H1 (cell line): ENCODE measurements around the gene MAML3. TPM values are rescaled to one million over a fixed set of nuclear protein-coding genes. Genes with fewer than 3 reads are reported as not detected.

Source experiments
- BACH1 ChIP-seq: IDR thresholded peaks from 2 replicates; pipeline ENCODE4 v1.6.1; 2012; ENCODE audit warnings: low read length, improper control_type of control experiment
- BRCA1 ChIP-seq: IDR thresholded peaks from 2 replicates; pipeline ENCODE4 v1.6.1; 2012; ENCODE audit warnings: low read depth, low read length, improper control_type of control experiment
- CTBP2 ChIP-seq: IDR thresholded peaks from 2 replicates; pipeline ENCODE4 v1.7.0; 2011; ENCODE audit warnings: borderline replicate concordance, mild to moderate bottlenecking, moderate library complexity, mixed read lengths, low read length; ENCODE audit not compliant: insufficient read depth, insufficient read length
- CTCF ChIP-seq, 3 experiments: IDR thresholded peaks; 1 replicate in 2 of 3; 2 replicates in 1 of 3; pipeline versions ENCODE4 v1.5.1 to v1.6.1; 2011; ENCODE audit warnings: low read length in 3 of 3, mild to moderate bottlenecking in 3 of 3, inconsistent platforms in 2 of 3, low read depth in 1 of 3, moderate library complexity in 1 of 3; ENCODE audit not compliant: insufficient read depth in 1 of 3; ENCODE audit errors: control extremely low read depth in 1 of 3
- E2F6 ChIP-seq: IDR thresholded peaks from 2 replicates; pipeline ENCODE4 v1.6.1; 2012; ENCODE audit warnings: inconsistent platforms
- HDAC2 ChIP-seq, 2 experiments: fragments of 300-600 bp in 1 of 2; sonication (generic) in 1 of 2; IDR thresholded peaks; 2 replicates each; pipeline ENCODE4 v1.6.1; 2011 to 2012; ENCODE audit warnings: low read depth in 2 of 2, low read length in 2 of 2, mild to moderate bottlenecking in 2 of 2, moderate library complexity in 2 of 2, borderline replicate concordance in 1 of 2, inconsistent platforms in 1 of 2
- KDM5A ChIP-seq: fragments of 200-600 bp; IDR thresholded peaks from 2 replicates; pipeline ENCODE4 v1.7.1; 2012; ENCODE audit warnings: mild to moderate bottlenecking, low read length, inconsistent platforms, mixed read lengths
- NRF1 ChIP-seq: IDR thresholded peaks from 2 replicates; pipeline ENCODE4 v1.6.1; 2011; ENCODE audit warnings: mild to moderate bottlenecking, low read depth, low read length, improper control_type of control experiment
- polyA plus RNA-seq, 7 experiments: library from polyadenylated mRNA; depleted of rRNA in 3 of 7; stranded (reverse) in 5 of 7; unstranded in 2 of 7; fragments of >200 nt in 5 of 7; fragments of 200-250 nt in 2 of 7; gene quantifications; 1 replicate in 5 of 7; 2 replicates in 1 of 7; 4 replicates in 1 of 7; pipeline versions ENCODE4 v1.2.1 to v1.2.3, GENCODE V29; 2011 to 2013; ENCODE audit warnings: missing spikeins in 2 of 7, mixed read lengths in 2 of 7
- total RNA-seq: library from RNA; stranded (reverse); fragmentation: NEBNext Ultra II Directional; extraction: Animal tissue kit (Norgen Biotek cat#: 25700); gene quantifications from 2 replicates; pipeline ENCODE4 v1.2.1, GENCODE V29; 2021

MAML3 gene
- total and polyA plus RNA-seq, 2 of the 8 experiments (the other 6 are each of a cell fraction or from before 2014, with no cell fraction given) = 2.1 to 5.7 TPM

GRCh38 chr4:140092094-140092851 lies 61.7 kb downstream of the MAML3 start (continued):
- TF ChIP-seq CTBP2 (peak; percentile 41), E2F6 (no peak), BRCA1 (no peak), HDAC2 (IDR thresholded peaks at IDR 0.05; ENCODE audit: borderline replicate concordance in 1 of 2, low read depth in 2 of 2, low read length in 2 of 2) (0 out of 4 replicates have a peak, but pooled peaks of 1 of the 2 experiments have one; percentile 32), BACH1 (no peak), KDM5A (no peak), NRF1 (no peak), CTCF (IDR thresholded peaks at IDR 0.05; ENCODE audit: control extremely low read depth in 1 of 3, insufficient read depth in 1 of 3, low read depth in 1 of 3, low read length in 3 of 3) (0 out of 4 replicates have a peak, but pooled peaks of 1 of the 3 experiments have one; percentile 4)
